ENCODE data around the gene TMEM196.

The TMEM196 gene

GRCh38 chr7:19752020-19752419, 21.4 kb downstream of the TMEM196 start:
- Histone ChIP-seq H3K4me1 (ENCODE audit: control insufficient read depth, insufficient read depth, low read length) (no peaks in the 10 kb centered on the region), H3K27me3 (ENCODE audit: control insufficient read depth, insufficient read depth, low read length) (no peaks in the 10 kb centered on the region), H3K9me3 (ENCODE audit: control insufficient read depth, insufficient read depth, low read length) (no peaks in the 10 kb centered on the region), H3K36me3 (ENCODE audit: control insufficient read depth, insufficient read depth, low read length) (no peaks in the 10 kb centered on the region), H3K9ac (ENCODE audit: low read depth, low read length) (no peak overlapping the region), H3K4me3 (ENCODE audit: low read depth, low read length) (no peak overlapping the region)

- H3K4me1 ChIP-seq (ENCODE audit: control insufficient read depth, insufficient read depth, low read length) = no peaks in the 10 kb centered on the region
- no peaks in the 10 kb centered on the region for H3K9me3 ChIP-seq (ENCODE audit: control insufficient read depth, insufficient read depth, low read length)
- no peaks in the 10 kb centered on the region for H3K27me3 ChIP-seq (ENCODE audit: control insufficient read depth, insufficient read depth, low read length)
- H3K36me3 ChIP-seq (ENCODE audit: control insufficient read depth, insufficient read depth, low read length) = no peaks in the 10 kb centered on the region
- no peak overlapping the region for H3K4me3 ChIP-seq (ENCODE audit: low read depth, low read length)
- H3K9ac ChIP-seq (ENCODE audit: low read depth, low read length) = no peak overlapping the region
These were observed 23.8 kb downstream of the TMEM196 start for GRCh38 chr7:19749658-19750057.

GRCh38 chr7:19747740-19748339, 25.6 kb downstream of the TMEM196 start:
- Histone ChIP-seq H3K4me1 (ENCODE audit: control insufficient read depth, insufficient read depth, low read length) (no peaks in the 10 kb centered on the region), H3K36me3 (ENCODE audit: control insufficient read depth, insufficient read depth, low read length) (no peaks in the 10 kb centered on the region), H3K9ac (ENCODE audit: low read depth, low read length) (no peak overlapping the region), H3K27me3 (ENCODE audit: control insufficient read depth, insufficient read depth, low read length) (no peaks in the 10 kb centered on the region), H3K9me3 (ENCODE audit: control insufficient read depth, insufficient read depth, low read length) (no peaks in the 10 kb centered on the region), H3K4me3 (ENCODE audit: low read depth, low read length) (no peak overlapping the region)

- H3K27me3 ChIP-seq (ENCODE audit: control insufficient read depth, insufficient read depth, low read length) = no peaks in the 10 kb centered on the region
- no peaks in the 10 kb centered on the region for H3K9me3 ChIP-seq (ENCODE audit: control insufficient read depth, insufficient read depth, low read length)
- H3K9ac ChIP-seq (ENCODE audit: low read depth, low read length) = no peak overlapping the region
- H3K4me1 ChIP-seq (ENCODE audit: control insufficient read depth, insufficient read depth, low read length) = no peaks in the 10 kb centered on the region
- H3K4me3 ChIP-seq (ENCODE audit: low read depth, low read length) = no peak overlapping the region
- H3K36me3 ChIP-seq (ENCODE audit: control insufficient read depth, insufficient read depth, low read length) = no peaks in the 10 kb centered on the region
These were observed 29.3 kb downstream of the TMEM196 start for GRCh38 chr7:19744075-19744474.

- H3K36me3 ChIP-seq (ENCODE audit: control insufficient read depth, insufficient read depth, low read length) = no peaks in the 10 kb centered on the region
- H3K4me3 ChIP-seq (ENCODE audit: low read depth, low read length) = no peak overlapping the region
- no peak overlapping the region for H3K9ac ChIP-seq (ENCODE audit: low read depth, low read length)
- H3K27me3 ChIP-seq (ENCODE audit: control insufficient read depth, insufficient read depth, low read length) = no peaks in the 10 kb centered on the region
- no peaks in the 10 kb centered on the region for H3K4me1 ChIP-seq (ENCODE audit: control insufficient read depth, insufficient read depth, low read length)
- H3K9me3 ChIP-seq (ENCODE audit: control insufficient read depth, insufficient read depth, low read length) = no peaks in the 10 kb centered on the region
These were observed 44.7 kb downstream of the TMEM196 start for GRCh38 chr7:19728716-19729115.

- no peaks in the 10 kb centered on the region for H3K27me3 ChIP-seq (ENCODE audit: control insufficient read depth, insufficient read depth, low read length)
- H3K9ac ChIP-seq (ENCODE audit: low read depth, low read length) = no peak overlapping the region
- H3K9me3 ChIP-seq (ENCODE audit: control insufficient read depth, insufficient read depth, low read length) = no peaks in the 10 kb centered on the region
- H3K36me3 ChIP-seq (ENCODE audit: control insufficient read depth, insufficient read depth, low read length) = no peaks in the 10 kb centered on the region
- H3K4me3 ChIP-seq (ENCODE audit: low read depth, low read length) = no peak overlapping the region
- no peaks in the 10 kb centered on the region for H3K4me1 ChIP-seq (ENCODE audit: control insufficient read depth, insufficient read depth, low read length)
These were observed 47.6 kb downstream of the TMEM196 start for GRCh38 chr7:19725770-19726169.

GRCh38 chr7:19715499-19715898, 57.9 kb downstream of the TMEM196 start:
- Histone ChIP-seq H3K4me1 (ENCODE audit: control insufficient read depth, insufficient read depth, low read length) (no peaks in the 10 kb centered on the region), H3K9ac (ENCODE audit: low read depth, low read length) (no peak overlapping the region), H3K27me3 (ENCODE audit: control insufficient read depth, insufficient read depth, low read length) (peaks cover 3% of the 10 kb centered on the region), H3K9me3 (ENCODE audit: control insufficient read depth, insufficient read depth, low read length) (no peaks in the 10 kb centered on the region), H3K36me3 (ENCODE audit: control insufficient read depth, insufficient read depth, low read length) (no peaks in the 10 kb centered on the region), H3K4me3 (ENCODE audit: low read depth, low read length) (no peak overlapping the region)

GRCh38 chr7:19713676-19714075, 59.7 kb downstream of the TMEM196 start:
- H3K4me3 ChIP-seq (ENCODE audit: low read depth, low read length) = no peak overlapping the region
- H3K9ac ChIP-seq (ENCODE audit: low read depth, low read length) = no peak overlapping the region
- no peaks in the 10 kb centered on the region for H3K4me1 ChIP-seq (ENCODE audit: control insufficient read depth, insufficient read depth, low read length)
- H3K36me3 ChIP-seq (ENCODE audit: control insufficient read depth, insufficient read depth, low read length) = no peaks in the 10 kb centered on the region
- peaks cover 6% of the 10 kb centered on the region for H3K27me3 ChIP-seq (ENCODE audit: control insufficient read depth, insufficient read depth, low read length)
- no peaks in the 10 kb centered on the region for H3K9me3 ChIP-seq (ENCODE audit: control insufficient read depth, insufficient read depth, low read length)

- Histone ChIP-seq H3K36me3 (ENCODE audit: control insufficient read depth, insufficient read depth, low read length) (no peaks in the 10 kb centered on the region), H3K4me3 (ENCODE audit: low read depth, low read length) (peak overlapping the region; percentile 94), H3K9ac (ENCODE audit: low read depth, low read length) (no peak overlapping the region), H3K4me1 (ENCODE audit: control insufficient read depth, insufficient read depth, low read length) (peaks cover 11% of the 10 kb centered on the region), H3K27me3 (ENCODE audit: control insufficient read depth, insufficient read depth, low read length) (peaks cover 6% of the 10 kb centered on the region), H3K9me3 (ENCODE audit: control insufficient read depth, insufficient read depth, low read length) (no peaks in the 10 kb centered on the region)
These were observed 64.2 kb downstream of the TMEM196 start for GRCh38 chr7:19709249-19709578.

- Histone ChIP-seq H3K9ac (ENCODE audit: low read depth, low read length) (peak within 1 kb of the TSS; percentile 82), H3K27me3 (ENCODE audit: control insufficient read depth, insufficient read depth, low read length) (peaks cover 6% of the 10 kb centered on the region), H3K36me3 (ENCODE audit: control insufficient read depth, insufficient read depth, low read length) (no peaks in the 10 kb centered on the region), H3K4me1 (ENCODE audit: control insufficient read depth, insufficient read depth, low read length) (peaks cover 11% of the 10 kb centered on the region), H3K4me3 (ENCODE audit: low read depth, low read length) (peak within 1 kb of the TSS; percentile 94), H3K9me3 (ENCODE audit: control insufficient read depth, insufficient read depth, low read length) (no peaks in the 10 kb centered on the region)
These were observed 64.8 kb downstream of the TMEM196 start, which contains the start of gene POLR1F for GRCh38 chr7:19708397-19709248. TSS of gene POLR1F (minus strand) at chr7:19709037. CDS start at chr7:19709016, 21 bp downstream.

GRCh38 chr7:19707240-19707639, 66.2 kb downstream of the TMEM196 start:
- Histone ChIP-seq H3K27me3 (ENCODE audit: control insufficient read depth, insufficient read depth, low read length) (peaks cover 6% of the 10 kb centered on the region), H3K4me1 (ENCODE audit: control insufficient read depth, insufficient read depth, low read length) (peaks cover 11% of the 10 kb centered on the region), H3K9ac (ENCODE audit: low read depth, low read length) (no peak overlapping the region), H3K4me3 (ENCODE audit: low read depth, low read length) (peak overlapping the region; percentile 94), H3K9me3 (ENCODE audit: control insufficient read depth, insufficient read depth, low read length) (no peaks in the 10 kb centered on the region), H3K36me3 (ENCODE audit: control insufficient read depth, insufficient read depth, low read length) (no peaks in the 10 kb centered on the region)

GRCh38 chr7:19705663-19706062, 67.8 kb downstream of the TMEM196 start:
- no peak overlapping the region for H3K4me3 ChIP-seq (ENCODE audit: low read depth, low read length)
- peaks cover 11% of the 10 kb centered on the region for H3K4me1 ChIP-seq (ENCODE audit: control insufficient read depth, insufficient read depth, low read length)
- no peak overlapping the region for H3K9ac ChIP-seq (ENCODE audit: low read depth, low read length)
- no peaks in the 10 kb centered on the region for H3K9me3 ChIP-seq (ENCODE audit: control insufficient read depth, insufficient read depth, low read length)
- H3K27me3 ChIP-seq (ENCODE audit: control insufficient read depth, insufficient read depth, low read length) = peaks cover 3% of the 10 kb centered on the region
- H3K36me3 ChIP-seq (ENCODE audit: control insufficient read depth, insufficient read depth, low read length) = no peaks in the 10 kb centered on the region

All from iPS-15b (cell line).